Neural crest cell (in vitro differentiated cells): ENCODE results near the gene TMEM236. TPM values are rescaled to one million over a fixed set of nuclear protein-coding genes. Genes with fewer than 3 reads are reported as not detected.

ENCODE experiments used
- DNase-seq: peaks from one replicate; pipeline ENCODE4 v3.0.0; 2021; ENCODE audit warnings: low read depth, mixed read lengths, low spot score
- H3K27ac Mint-ChIP-seq: one replicate; pipeline ENCODE4 v1.8.0; 2021; ENCODE audit warnings: mild to moderate bottlenecking, mixed read lengths; ENCODE audit not compliant: unreplicated experiment
- H3K27me3 Mint-ChIP-seq: 2 replicates; pipeline ENCODE4 v1.8.0; 2021; ENCODE audit warnings: low read depth, mild to moderate bottlenecking, mixed read lengths
- H3K36me3 Mint-ChIP-seq: 2 replicates; pipeline ENCODE4 v1.8.0; 2021; ENCODE audit warnings: low read depth, mild to moderate bottlenecking, mixed read lengths
- H3K4me1 Mint-ChIP-seq: 2 replicates; pipeline ENCODE4 v1.8.0; 2021; ENCODE audit warnings: mixed read lengths
- H3K4me3 Mint-ChIP-seq: one replicate; pipeline ENCODE4 v1.8.0; 2021; ENCODE audit warnings: mild to moderate bottlenecking, mixed read lengths
- H3K9me3 Mint-ChIP-seq: 2 replicates; pipeline ENCODE4 v1.8.0; 2021; ENCODE audit warnings: mixed read lengths
- total RNA-seq: library from RNA; stranded (reverse); gene quantifications from 2 replicates; pipeline ENCODE4 v1.2.1, GENCODE V29; 2021
- TF ChIP-seq, protein P1 (sequence below): fragments of 200-600 bp; sonication (generic); conservative IDR thresholded peaks from 2 replicates; pipeline ENCODE4 v1.5.0; 2021; ENCODE audit warnings: antibody characterized with exemption, mild to moderate bottlenecking

Gene TMEM236
- total RNA-seq, 1 donor from 2014 or later: not detected

GRCh38 chr10:17729630-17730029 is 22.4 kb upstream of the TMEM236 start:
- Mint-ChIP-seq H3K4me1 (no peaks in the 10 kb centered on the region), H3K4me3 (no peak overlapping the region), H3K36me3 (peaks cover 3% of the 10 kb centered on the region), H3K27ac (no peak overlapping the region), H3K9me3 (peaks cover 2% of the 10 kb centered on the region), H3K27me3 (no peaks in the 10 kb centered on the region)
- DNase-seq: no peak
- TF ChIP-seq, protein P1, sequence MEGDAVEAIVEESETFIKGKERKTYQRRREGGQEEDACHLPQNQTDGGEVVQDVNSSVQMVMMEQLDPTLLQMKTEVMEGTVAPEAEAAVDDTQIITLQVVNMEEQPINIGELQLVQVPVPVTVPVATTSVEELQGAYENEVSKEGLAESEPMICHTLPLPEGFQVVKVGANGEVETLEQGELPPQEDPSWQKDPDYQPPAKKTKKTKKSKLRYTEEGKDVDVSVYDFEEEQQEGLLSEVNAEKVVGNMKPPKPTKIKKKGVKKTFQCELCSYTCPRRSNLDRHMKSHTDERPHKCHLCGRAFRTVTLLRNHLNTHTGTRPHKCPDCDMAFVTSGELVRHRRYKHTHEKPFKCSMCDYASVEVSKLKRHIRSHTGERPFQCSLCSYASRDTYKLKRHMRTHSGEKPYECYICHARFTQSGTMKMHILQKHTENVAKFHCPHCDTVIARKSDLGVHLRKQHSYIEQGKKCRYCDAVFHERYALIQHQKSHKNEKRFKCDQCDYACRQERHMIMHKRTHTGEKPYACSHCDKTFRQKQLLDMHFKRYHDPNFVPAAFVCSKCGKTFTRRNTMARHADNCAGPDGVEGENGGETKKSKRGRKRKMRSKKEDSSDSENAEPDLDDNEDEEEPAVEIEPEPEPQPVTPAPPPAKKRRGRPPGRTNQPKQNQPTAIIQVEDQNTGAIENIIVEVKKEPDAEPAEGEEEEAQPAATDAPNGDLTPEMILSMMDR: no peak

DNA sequence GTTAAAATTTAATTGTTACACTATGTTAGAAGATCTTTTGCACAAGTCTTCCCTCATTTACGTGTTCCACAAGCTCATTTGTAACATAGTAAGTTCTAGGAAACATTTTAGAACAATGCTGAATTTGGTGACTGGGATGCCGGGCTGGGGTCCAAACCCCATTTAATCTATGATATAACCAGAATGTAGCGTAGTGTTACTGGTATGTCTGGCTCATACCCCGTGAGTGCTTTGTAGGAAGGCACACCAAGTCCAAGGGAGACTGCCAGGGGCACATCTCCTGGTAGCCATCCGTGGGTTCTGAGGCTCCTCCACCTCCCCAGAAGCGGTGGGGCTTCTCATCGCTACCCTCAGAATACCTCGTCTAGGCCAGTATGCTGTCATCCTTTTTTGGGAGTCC is 21.3 kb upstream of the TMEM236 start:
- peak overlapping the region; percentile 19 for H3K27ac Mint-ChIP-seq
- TF ChIP-seq, protein P1: no peak
- DNase-seq: no peak

GRCh38 chr10:17731331-17732020 is 20.5 kb upstream of the TMEM236 start:
- Mint-ChIP-seq H3K36me3 (no peaks in the 10 kb centered on the region), H3K4me1 (peaks cover 11% of the 10 kb centered on the region), H3K27me3 (no peaks in the 10 kb centered on the region), H3K4me3 (no peak overlapping the region), H3K9me3 (peaks cover 2% of the 10 kb centered on the region), H3K27ac (no peak overlapping the region)
- no peak for DNase-seq
- TF ChIP-seq, protein P1: no peak

More for the DNA sequence above, 21.3 kb upstream of the TMEM236 start:
- H3K27me3 Mint-ChIP-seq: no peaks in the 10 kb centered on the region
- H3K4me1 Mint-ChIP-seq: peaks cover 5% of the 10 kb centered on the region
- H3K36me3 Mint-ChIP-seq: peaks cover 1% of the 10 kb centered on the region
- no peak overlapping the region for H3K4me3 Mint-ChIP-seq
- peaks cover 2% of the 10 kb centered on the region for H3K9me3 Mint-ChIP-seq

DNA sequence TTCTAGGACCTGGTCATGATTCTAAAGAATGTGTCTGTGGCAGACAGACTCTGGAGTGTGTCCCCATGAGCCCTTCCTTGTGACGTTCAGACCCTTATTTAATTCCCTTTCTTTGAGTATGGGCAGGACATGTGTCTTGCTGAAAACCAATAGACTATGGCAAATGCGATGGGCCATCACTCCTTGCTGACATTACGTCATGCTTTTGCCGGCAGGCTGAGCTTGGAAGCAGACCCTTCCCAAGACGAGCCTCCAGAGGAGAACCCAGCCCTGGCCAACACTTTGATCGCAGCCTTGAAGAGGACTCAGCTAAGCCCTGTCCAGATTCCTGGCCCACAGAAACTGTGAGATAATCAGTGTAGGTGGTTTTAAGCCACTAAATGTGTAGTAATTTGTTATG is 18.4 kb upstream of the TMEM236 start:
- Mint-ChIP-seq H3K36me3 (no peaks in the 10 kb centered on the region), H3K27me3 (no peaks in the 10 kb centered on the region), H3K4me3 (no peak overlapping the region), H3K9me3 (peaks cover 2% of the 10 kb centered on the region), H3K27ac (no peak overlapping the region), H3K4me1 (peaks cover 21% of the 10 kb centered on the region)
- no peak for DNase-seq
- TF ChIP-seq, protein P1: no peak

DNA sequence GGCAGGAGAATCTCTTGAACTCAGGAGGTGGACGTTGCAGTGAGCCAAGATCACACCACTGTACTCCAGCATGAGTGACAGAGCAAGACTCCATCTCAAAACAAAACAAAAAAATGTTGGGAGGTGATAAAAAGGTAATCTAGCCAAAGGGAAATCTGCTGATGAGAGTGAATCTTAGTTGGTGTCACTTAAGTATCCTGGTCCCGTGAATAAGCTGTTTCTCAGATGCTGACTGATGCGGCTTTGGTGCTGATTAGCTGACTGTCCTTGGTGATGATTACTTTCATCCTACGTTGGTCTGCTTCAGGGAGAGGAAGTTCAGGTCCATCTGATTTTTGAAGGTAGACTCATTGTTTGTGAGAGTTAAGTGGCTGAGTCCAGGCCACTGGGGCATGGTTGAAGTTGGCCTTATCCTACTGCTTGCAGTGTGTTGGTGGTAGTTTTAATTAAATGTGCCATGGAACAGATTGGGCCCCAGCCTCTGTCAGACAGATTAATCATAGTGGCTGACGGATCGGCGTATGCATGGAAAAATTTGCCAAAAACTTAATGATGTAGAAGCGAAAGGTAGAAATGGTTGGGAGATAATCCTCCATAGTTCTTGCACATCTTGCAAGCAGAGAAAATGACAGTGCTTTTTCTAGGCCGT is 17.4 kb upstream of the TMEM236 start:
- Mint-ChIP-seq H3K27ac (no peak overlapping the region), H3K27me3 (no peaks in the 10 kb centered on the region), H3K4me1 (peaks cover 21% of the 10 kb centered on the region), H3K36me3 (no peaks in the 10 kb centered on the region), H3K4me3 (no peak overlapping the region), H3K9me3 (peaks cover 2% of the 10 kb centered on the region)
- DNase-seq: no peak
- TF ChIP-seq, protein P1: no peak
